ENCODE results near the gene RHBDL3. TPM values are rescaled to one million over a fixed set of nuclear protein-coding genes. Genes with fewer than 3 reads are reported as not detected.
A peak's percentile ranks its signal among the peaks of the same experiment; 100 is the strongest.

Gene RHBDL3
- polyA plus RNA-seq, 1 experiment = 0.06 TPM

- TF ChIP-seq CTCF (IDR thresholded peaks at IDR 0.05; ENCODE audit: low read depth, low read length) = peak; percentile 33
- H3K27me3 ChIP-seq (ENCODE audit: control insufficient read depth, insufficient read depth, low read length) = no peaks in the 10 kb centered on the region
- ChIA-PET CTCF (interaction anchor here (0.6 to 0.7 kb wide), 2 partner anchors 22 to 135 kb away, joined by 3 to 6 read pairs; no protein-coding TSS in a partner anchor), POLR2A (interaction anchor here (1.0 kb wide), 1 partner anchor 10 kb away, joined by 6 read pairs; no protein-coding TSS in a partner anchor)
- peak overlapping the region; percentile 57 for H3K27ac ChIP-seq (ENCODE audit: low read depth, low read length)
- no peaks in the 10 kb centered on the region; the same call in 1 of the 2 replicates for H3K9me3 ChIP-seq (ENCODE audit: control insufficient read depth, insufficient read depth, low read length)
- peak overlapping the region; percentile 72 for H3K4me3 ChIP-seq (ENCODE audit: low read depth, low read length)
- DNase-seq (ENCODE audit: low read depth, low spot score) = no peak
Measured at GRCh38 chr17:32341141-32341856, 75.7 kb downstream of the RHBDL3 start.

GRCh38 chr17:32341857-32342602, 76.4 kb downstream of the RHBDL3 start, which contains the start of gene C17orf75:
C17orf75 (minus strand) TSS chr17:32342173; CDS start chr17:32342139, 34 bp downstream.
- Histone ChIP-seq H3K27ac (ENCODE audit: low read depth, low read length) (peak within 1 kb of the TSS; percentile 57), H3K27me3 (ENCODE audit: control insufficient read depth, insufficient read depth, low read length) (no peaks in the 10 kb centered on the region), H3K4me3 (ENCODE audit: low read depth, low read length) (peak within 1 kb of the TSS; percentile 72), H3K9me3 (ENCODE audit: control insufficient read depth, insufficient read depth, low read length) (no peaks in the 10 kb centered on the region; the same call in 1 of the 2 replicates)
- ChIA-PET CTCF (interaction anchor here (0.7 kb wide), 1 partner anchor 57 kb away, joined by 4 read pairs; no protein-coding TSS in a partner anchor), POLR2A (interaction anchor here (0.6 to 1.0 kb wide), 2 partner anchors 9 to 48 kb away, joined by 4 to 6 read pairs; no protein-coding TSS in a partner anchor)
- DNase-seq (ENCODE audit: low read depth, low spot score) = no peak
- TF ChIP-seq CTCF (IDR thresholded peaks at IDR 0.05; ENCODE audit: low read depth, low read length) = no peak

GRCh38 chr17:32342603-32343325, 77.1 kb downstream of the RHBDL3 start:
- no peak for DNase-seq (ENCODE audit: low read depth, low spot score)
- Histone ChIP-seq H3K27me3 (ENCODE audit: control insufficient read depth, insufficient read depth, low read length) (no peaks in the 10 kb centered on the region), H3K4me3 (ENCODE audit: low read depth, low read length) (no peak overlapping the region), H3K9me3 (ENCODE audit: control insufficient read depth, insufficient read depth, low read length) (no peaks in the 10 kb centered on the region), H3K27ac (ENCODE audit: low read depth, low read length) (no peak overlapping the region)
- TF ChIP-seq CTCF (IDR thresholded peaks at IDR 0.05; ENCODE audit: low read depth, low read length) = peak; percentile 2; the same call in 1 of the 2 replicates
- ChIA-PET POLR2A (interaction anchor here (0.6 kb wide), 1 partner anchor 49 kb away, joined by 4 read pairs; no protein-coding TSS in a partner anchor), CTCF (no interaction called here)

GRCh38 chr17:32345951-32346600, 80.4 kb downstream of the RHBDL3 start:
- DNase-seq (ENCODE audit: low read depth, low spot score) = no peak
- POLR2A ChIA-PET = no interaction called here
- Histone ChIP-seq H3K4me3 (ENCODE audit: low read depth, low read length) (no peak overlapping the region), H3K27ac (ENCODE audit: low read depth, low read length) (no peak overlapping the region), H3K27me3 (ENCODE audit: control insufficient read depth, insufficient read depth, low read length) (no peaks in the 10 kb centered on the region), H3K9me3 (ENCODE audit: control insufficient read depth, insufficient read depth, low read length) (peaks cover 4% of the 10 kb centered on the region; the same call in 1 of the 2 replicates)
- CTCF ChIA-PET = no interaction called here
- TF ChIP-seq CTCF (IDR thresholded peaks at IDR 0.05; ENCODE audit: low read depth, low read length) = no peak
